ENCODE measurements around the gene MAB21L1. TPM values are rescaled to one million over a fixed set of nuclear protein-coding genes. Genes with fewer than 3 reads are reported as not detected.

The MAB21L1 gene
- not detected for total RNA-seq

GRCh38 chr13:35475960-35476943, at the start of gene MAB21L1:
MAB21L1 (minus strand) TSS chr13:35476689; CDS start chr13:35476138, 551 bp downstream.

All from melanocyte of skin (primary cell).